Fibroblast of lung (primary cell): ENCODE measurements around the gene FNTB. TPM values are rescaled to one million over a fixed set of nuclear protein-coding genes. Genes with fewer than 3 reads are reported as not detected.

Source experiments
- DNase-seq, 2 donors: peaks; one replicate each; pipeline versions ENCODE4 v3.0.0 to v3.0.0-alpha.2; 2010; ENCODE audit warnings: low read depth in 2 of 2
- H2AFZ ChIP-seq: 2 replicates; pipeline ENCODE4 v1.5.1; 2012; ENCODE audit warnings: low read length, control low read depth, inconsistent platforms
- H3K27ac ChIP-seq: 2 replicates; pipeline ENCODE4 v1.5.1; 2011; ENCODE audit warnings: low read length, control low read depth; ENCODE audit not compliant: insufficient read depth
- H3K27me3 ChIP-seq: 2 replicates; pipeline ENCODE4 v1.5.1; 2011; ENCODE audit warnings: mild to moderate bottlenecking, low read length; ENCODE audit not compliant: control insufficient read depth, insufficient read depth
- H3K36me3 ChIP-seq: 2 replicates; pipeline ENCODE4 v1.5.1; 2011; ENCODE audit warnings: low read length; ENCODE audit not compliant: control insufficient read depth, insufficient read depth
- H3K4me1 ChIP-seq: 2 replicates; pipeline ENCODE4 v1.5.1; 2011; ENCODE audit warnings: low read length; ENCODE audit not compliant: control insufficient read depth, insufficient read depth; ENCODE audit errors: extremely low read depth
- H3K4me2 ChIP-seq: 2 replicates; pipeline ENCODE4 v1.5.1; 2011; ENCODE audit warnings: low read length, control low read depth; ENCODE audit not compliant: insufficient read depth; ENCODE audit errors: extremely low read depth
- H3K4me3 ChIP-seq, 4 experiments: fragments of 200-600 bp in 1 of 4; sonication (generic) in 1 of 4; replicated peaks in 1 of 4; 2 replicates each; pipeline ENCODE4 v1.5.1; 2011 to 2016; ENCODE audit warnings: low read length in 4 of 4, low read depth in 3 of 4, mild to moderate bottlenecking in 3 of 4, control low read depth in 2 of 4, inconsistent platforms in 1 of 4, mixed read lengths in 1 of 4; ENCODE audit not compliant: insufficient read depth in 1 of 4; ENCODE audit errors: control extremely low read depth in 1 of 4
- H3K79me2 ChIP-seq: 2 replicates; pipeline ENCODE4 v1.5.1; 2012; ENCODE audit warnings: mild to moderate bottlenecking, low read length, inconsistent platforms; ENCODE audit not compliant: control insufficient read depth, insufficient read depth
- H3K9ac ChIP-seq: 2 replicates; pipeline ENCODE4 v1.5.1; 2011; ENCODE audit warnings: mild to moderate bottlenecking, low read length, control low read depth; ENCODE audit not compliant: insufficient read depth
- H3K9me3 ChIP-seq: 2 replicates; pipeline ENCODE4 v1.5.1; 2012; ENCODE audit warnings: low read depth, low read length; ENCODE audit not compliant: control insufficient read depth, insufficient read depth
- H4K20me1 ChIP-seq: 2 replicates; pipeline ENCODE4 v1.5.1; 2011; ENCODE audit warnings: low read length; ENCODE audit not compliant: control insufficient read depth, insufficient read depth; ENCODE audit errors: extremely low read depth
- EZH2 ChIP-seq: IDR thresholded peaks from 2 replicates; pipeline ENCODE4 v1.5.1; 2012; ENCODE audit warnings: low read length, control low read depth, mild to moderate bottlenecking; ENCODE audit errors: missing control alignments
- polyA plus RNA-seq, 2 donors: library from polyadenylated mRNA; depleted of rRNA in 1 of 2; stranded (reverse) in 1 of 2; unstranded in 1 of 2; fragments of >200 nt; gene quantifications; 2 replicates each; pipeline ENCODE4 v1.2.1, GENCODE V29; 2011 to 2012; ENCODE audit warnings: missing spikeins in 1 of 2
- total RNA-seq: library from RNA; depleted of rRNA; stranded (reverse); fragments of >200 nt; gene quantifications from 2 replicates; pipeline ENCODE4 v1.2.1, GENCODE V29; 2014
- TF ChIP-seq, protein P1 (sequence below), 2 donors: IDR thresholded peaks in 1 of 2; conservative IDR thresholded peaks in 1 of 2; 1 replicate in 1 of 2; 2 replicates in 1 of 2; pipeline ENCODE4 v1.5.1; 2011 to 2012; ENCODE audit warnings: low read length in 2 of 2, control low read depth in 1 of 2, inconsistent platforms in 1 of 2, low read depth in 1 of 2, mild to moderate bottlenecking in 1 of 2

The FNTB gene
- total and polyA plus RNA-seq, 2 donors (not counting 1 experiment from before 2014, with no cell fraction given) = 8.8 to 13.2 TPM

DNA sequence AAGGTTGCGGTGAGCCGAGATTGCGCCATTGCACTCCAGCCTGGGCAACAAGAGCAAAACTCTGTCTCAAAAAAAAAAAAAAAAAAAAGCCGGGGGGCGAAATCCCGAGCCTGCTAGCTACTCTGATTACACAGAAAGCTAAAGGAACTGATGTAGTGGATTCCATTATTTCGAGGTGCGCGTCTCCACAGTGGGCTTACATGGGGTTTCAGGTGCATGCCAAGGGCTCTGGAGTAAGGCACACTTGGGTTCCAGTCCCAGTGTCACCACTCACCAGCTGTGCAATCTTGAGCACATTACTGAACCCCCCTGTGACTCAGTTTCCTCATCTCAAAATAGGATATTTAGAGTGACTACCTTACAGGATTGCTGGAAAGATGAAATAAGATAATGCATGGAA is 12.9 kb upstream of the FNTB start:
- no peak overlapping the region for H3K4me3 ChIP-seq
- no peak for TF ChIP-seq EZH2
- TF ChIP-seq, protein P1, sequence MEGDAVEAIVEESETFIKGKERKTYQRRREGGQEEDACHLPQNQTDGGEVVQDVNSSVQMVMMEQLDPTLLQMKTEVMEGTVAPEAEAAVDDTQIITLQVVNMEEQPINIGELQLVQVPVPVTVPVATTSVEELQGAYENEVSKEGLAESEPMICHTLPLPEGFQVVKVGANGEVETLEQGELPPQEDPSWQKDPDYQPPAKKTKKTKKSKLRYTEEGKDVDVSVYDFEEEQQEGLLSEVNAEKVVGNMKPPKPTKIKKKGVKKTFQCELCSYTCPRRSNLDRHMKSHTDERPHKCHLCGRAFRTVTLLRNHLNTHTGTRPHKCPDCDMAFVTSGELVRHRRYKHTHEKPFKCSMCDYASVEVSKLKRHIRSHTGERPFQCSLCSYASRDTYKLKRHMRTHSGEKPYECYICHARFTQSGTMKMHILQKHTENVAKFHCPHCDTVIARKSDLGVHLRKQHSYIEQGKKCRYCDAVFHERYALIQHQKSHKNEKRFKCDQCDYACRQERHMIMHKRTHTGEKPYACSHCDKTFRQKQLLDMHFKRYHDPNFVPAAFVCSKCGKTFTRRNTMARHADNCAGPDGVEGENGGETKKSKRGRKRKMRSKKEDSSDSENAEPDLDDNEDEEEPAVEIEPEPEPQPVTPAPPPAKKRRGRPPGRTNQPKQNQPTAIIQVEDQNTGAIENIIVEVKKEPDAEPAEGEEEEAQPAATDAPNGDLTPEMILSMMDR (conservative IDR thresholded peaks at IDR 0.05 in 1 of 2, IDR thresholded peaks at IDR 0.05 in 1 of 2; ENCODE audit: low read depth in 1 of 2, low read length in 2 of 2) = no peak
- H4K20me1 ChIP-seq = no peaks in the 10 kb centered on the region
- H3K36me3 ChIP-seq = no peaks in the 10 kb centered on the region
- no peaks in the 10 kb centered on the region for H3K79me2 ChIP-seq
- H3K27ac ChIP-seq = no peak overlapping the region
- peaks cover 5% of the 10 kb centered on the region for H3K27me3 ChIP-seq
- no peak overlapping the region for H3K4me2 ChIP-seq
- no peaks in the 10 kb centered on the region for H3K9me3 ChIP-seq
- no peak overlapping the region for H2AFZ ChIP-seq
- no peak for DNase-seq
- no peak overlapping the region for H3K9ac ChIP-seq
- no peaks in the 10 kb centered on the region for H3K4me1 ChIP-seq

DNA sequence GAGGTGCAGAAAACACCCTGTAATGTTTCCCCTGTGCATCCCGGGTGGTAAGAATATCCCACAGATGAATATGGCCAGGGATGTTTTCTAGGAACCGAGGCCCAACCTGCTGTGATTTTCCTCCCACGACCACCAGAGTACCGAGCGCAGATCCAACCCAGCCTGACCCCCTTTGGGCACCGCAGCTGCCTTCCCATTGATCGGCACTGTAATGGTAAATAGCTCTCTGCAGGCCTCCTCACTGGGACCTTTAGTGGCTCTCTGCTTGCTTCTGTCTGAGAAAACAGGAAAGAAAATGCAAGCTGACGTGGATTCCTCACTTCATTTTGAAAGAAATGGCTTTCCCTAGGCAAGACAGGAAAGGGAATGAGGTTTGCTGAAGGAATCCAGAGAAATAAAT is 12.1 kb upstream of the FNTB start:
- Histone ChIP-seq H3K79me2 (no peaks in the 10 kb centered on the region), H3K4me3 (no peak overlapping the region), H3K36me3 (no peaks in the 10 kb centered on the region), H3K9ac (no peak overlapping the region), H2AFZ (no peak overlapping the region), H4K20me1 (no peaks in the 10 kb centered on the region), H3K4me2 (no peak overlapping the region), H3K27ac (no peak overlapping the region), H3K9me3 (no peaks in the 10 kb centered on the region), H3K27me3 (peaks cover 5% of the 10 kb centered on the region), H3K4me1 (no peaks in the 10 kb centered on the region)
- TF ChIP-seq EZH2 = no peak
- TF ChIP-seq, protein P1 (conservative IDR thresholded peaks at IDR 0.05 in 1 of 2, IDR thresholded peaks at IDR 0.05 in 1 of 2; ENCODE audit: low read depth in 1 of 2, low read length in 2 of 2) = no peak
- no peak for DNase-seq

DNA sequence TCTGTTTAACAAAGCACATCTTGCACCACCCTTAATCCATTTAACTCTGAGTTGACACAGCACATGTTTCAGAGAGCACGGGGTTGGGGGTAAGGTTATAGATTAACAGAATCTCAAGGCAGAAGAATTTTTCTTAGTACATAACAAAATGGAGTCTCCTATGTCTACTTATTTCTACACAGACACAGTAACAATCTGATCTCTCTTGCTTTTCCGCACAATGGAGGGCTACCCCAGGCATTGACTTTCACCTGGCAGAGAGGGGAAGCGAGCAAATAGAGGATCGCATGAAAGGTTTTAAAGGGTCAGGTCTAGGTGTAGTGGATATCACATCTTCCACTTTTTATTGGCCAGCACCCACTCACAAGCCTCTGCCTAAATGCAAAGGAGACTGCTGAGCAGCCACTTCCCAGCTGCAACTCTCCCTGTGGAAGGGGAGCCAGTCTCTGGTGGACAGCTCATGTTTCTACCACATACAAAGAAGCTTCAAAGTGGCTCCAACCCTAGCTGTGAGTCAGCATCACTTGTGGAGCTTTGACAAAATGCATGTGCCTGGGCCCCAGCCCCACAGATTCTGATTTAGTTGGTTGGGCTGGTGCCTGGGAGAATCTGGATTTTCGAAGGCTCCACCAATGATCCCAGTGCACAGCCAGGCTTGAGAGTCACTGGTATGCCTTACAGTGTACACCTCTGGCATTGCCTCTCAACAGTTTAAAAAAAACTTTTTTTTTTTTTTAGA is 7.2 kb upstream of the FNTB start:
- DNase-seq = peak; percentile 23 to 65
- no peak overlapping the region for H3K4me3 ChIP-seq
- no peak overlapping the region for H3K27ac ChIP-seq
- peaks cover 9% of the 10 kb centered on the region for H3K27me3 ChIP-seq
- H4K20me1 ChIP-seq = no peaks in the 10 kb centered on the region
- H3K79me2 ChIP-seq = no peaks in the 10 kb centered on the region
- H3K9ac ChIP-seq = no peak overlapping the region
- H2AFZ ChIP-seq = no peak overlapping the region
- H3K36me3 ChIP-seq = no peaks in the 10 kb centered on the region
- H3K4me2 ChIP-seq = no peak overlapping the region
- no peaks in the 10 kb centered on the region for H3K4me1 ChIP-seq
- TF ChIP-seq, protein P1 (conservative IDR thresholded peaks at IDR 0.05 in 1 of 2, IDR thresholded peaks at IDR 0.05 in 1 of 2; ENCODE audit: low read depth in 1 of 2, low read length in 2 of 2) = no peak
- TF ChIP-seq EZH2 = no peak
- no peaks in the 10 kb centered on the region for H3K9me3 ChIP-seq
